Heart left ventricle (tissue), 16 donors: ENCODE data around the gene SPATA6. TPM values are rescaled to one million over a fixed set of nuclear protein-coding genes. Genes with fewer than 3 reads are reported as not detected.
"Not testable (repeated sequence)": the region's sequence is repeated elsewhere in the genome, so short reads cannot be mapped to it uniquely, and the experiment has no call there.

ENCODE experiments used
- ATAC-seq, 4 donors: fragments of 200-7000 bp; cut with Tn5 transposase; one replicate each; pipeline ENCODE4 v1.9.1; 2020 to 2022; ENCODE audit warnings: moderate library complexity in 4 of 4, mild to moderate bottlenecking in 3 of 4, moderate number of reproducible peaks in 1 of 4
- DNase-seq, 5 donors: peaks; one replicate each; pipeline ENCODE4 v3.0.0-alpha.2; 2020
- H3K27ac ChIP-seq, 12 donors: fragments of 200-600 bp; sonication (generic) in 4 of 12; one replicate each; pipeline versions ENCODE4 v1.5.0 to v1.8.0; 2016 to 2022; ENCODE audit warnings: mild to moderate bottlenecking in 2 of 12
- H3K27me3 ChIP-seq, 9 donors: fragments of 200-600 bp; sonication (generic) in 2 of 9; one replicate each; pipeline versions ENCODE4 v1.5.1 to v1.8.0; 2016 to 2022; ENCODE audit warnings: mild to moderate bottlenecking in 3 of 9
- H3K36me3 ChIP-seq, 9 donors: fragments of 200-600 bp; sonication (generic) in 2 of 9; one replicate each; pipeline versions ENCODE4 v1.5.0 to v1.8.0; 2018 to 2022; ENCODE audit warnings: mild to moderate bottlenecking in 2 of 9
- H3K4me1 ChIP-seq, 12 donors: fragments of 200-600 bp; sonication (generic) in 4 of 12; one replicate each; pipeline versions ENCODE4 v1.5.0 to v1.8.0; 2016 to 2022; ENCODE audit warnings: mild to moderate bottlenecking in 3 of 12
- H3K4me3 ChIP-seq, 12 donors: fragments of 200-600 bp; sonication (generic) in 4 of 12; one replicate each; pipeline versions ENCODE4 v1.5.0 to v1.8.0; 2017 to 2022; ENCODE audit warnings: mild to moderate bottlenecking in 9 of 12, moderate library complexity in 4 of 12
- H3K9me3 ChIP-seq, 12 donors: fragments of 200-600 bp; sonication (generic) in 4 of 12; one replicate each; pipeline versions ENCODE4 v1.5.0 to v1.8.0; 2016 to 2022; ENCODE audit warnings: mild to moderate bottlenecking in 1 of 12
- POLR2A ChIP-seq, 2 donors: fragments of 450-650 bp; IDR thresholded peaks; one replicate each; pipeline ENCODE4 v1.6.1; 2017; ENCODE audit warnings: antibody characterized with exemption in 2 of 2, mild to moderate bottlenecking in 2 of 2, moderate library complexity in 2 of 2
- WGBS, 4 donors: extraction: QIAGEN DNeasy Blood & Tissue Kit in 2 of 4; methylation state at CpG; one replicate each; pipeline versions ENCODE4 v1.1.5 to v1.1.7; 2013 to 2018; 5-methylcytosine and 5-hydroxymethylcytosine counted together
- intact Hi-C, 10 donors: fragments of 100-400 bp; cut with DNase I; formaldehyde crosslinking; loops; one replicate each; pipeline versions ENCODE4 v1.11.1 to v1.14.2; 2022
- polyA plus RNA-seq, 2 donors: library from polyadenylated mRNA; stranded (reverse); fragments of 200-250 nt; gene quantifications; one replicate each; pipeline ENCODE4 v1.2.3, GENCODE V29; 2013
- total RNA-seq, 9 donors: library from RNA; depleted of rRNA in 2 of 9; stranded (reverse); fragments of >200 nt in 2 of 9; fragmentation: NEBNext Ultra II Directional in 3 of 9; extraction: Animal tissue kit (Norgen Biotek cat#: 25700) in 3 of 9; gene quantifications; one replicate each; pipeline versions ENCODE4 v1.1.0 to v1.2.4, GENCODE V29; 2016 to 2023
- TF ChIP-seq, protein P1 (sequence below), 12 donors: fragments of 200-600 bp; sonication (generic) in 4 of 12; IDR thresholded peaks; one replicate each; pipeline versions ENCODE4 v1.5.0 to v1.8.0; 2018 to 2022; ENCODE audit warnings: antibody characterized with exemption in 12 of 12, mild to moderate bottlenecking in 5 of 12
- donor health status: ischemic (EF 13 %, LVEDD 7.1; RV severe dilation, severe dysfunction).
- donor health status: healthy with polysubstance abuse.
- donor health status: DM: no; HTN: yes; CAD: no.
- donor health status: DM: no; HTN: no; CAD: no.
- donor health status: ischemic (EF 25% LVEDD 6.9; RV normal size, moderate dysfunction).
- donor health status: ischemic (EF 25% LVEDD 5.7; RV mildly dilated, moderate dysfunction).
- donor health status: healthy.
- donor health status: DM: yes; HTN: yes; CAD: no.
- donor health status: ischemic (EF 35%, LVEDD 5.7; RV mildly dilated, moderate dysfunction).
- donor health status: nonischemic (EF 11% LVEDD 7.7; RV severe dilation, severe dysfunction).
- donor health status: DM: yes; HTN: yes; CAD: no.
- donor health status: PGD.
- donor health status: ischemic (EF 29% LVEDD 5.4; RV normal size, mild dysfunction).
- donor health status: nonischemic (EF 23%, LVEDD 6.1; RV moderate dilation, normal function).

Gene SPATA6
- total and polyA plus RNA-seq, 11 donors = 1.4 to 13.8 (median 5.5) TPM

DNA sequence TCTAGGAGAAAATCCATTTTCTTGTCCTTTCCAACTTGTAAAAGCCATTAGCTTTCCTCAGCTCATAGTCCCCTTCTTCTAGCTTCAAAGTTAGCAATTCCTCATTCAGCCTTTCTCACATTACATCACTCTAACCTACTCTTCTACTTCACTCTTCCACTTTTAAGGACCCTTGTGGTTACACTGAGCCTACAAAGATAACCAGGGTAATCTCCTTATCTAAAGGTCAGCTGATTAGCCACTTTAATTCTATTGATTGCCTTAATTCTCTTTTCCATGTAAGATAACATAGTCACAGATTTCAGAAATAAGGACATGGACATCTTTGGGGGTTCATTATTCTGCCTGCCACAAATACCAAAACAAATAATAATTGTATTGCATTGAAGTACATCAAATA, 8.5 kb upstream of the SPATA6 start:
- H3K4me1 ChIP-seq = no peaks in the 10 kb centered on the region
- no peak overlapping the region for H3K27ac ChIP-seq
- DNase-seq (no peak), ATAC-seq (no peak)
- intact Hi-C loops = loop anchor here in 1 of 10 donors (10.0 kb wide), 1 partner anchor 56 kb away; no protein-coding TSS in a partner anchor
- H3K4me3 ChIP-seq = no peak overlapping the region
- no peaks in the 10 kb centered on the region for H3K36me3 ChIP-seq
- TF ChIP-seq, protein P1, sequence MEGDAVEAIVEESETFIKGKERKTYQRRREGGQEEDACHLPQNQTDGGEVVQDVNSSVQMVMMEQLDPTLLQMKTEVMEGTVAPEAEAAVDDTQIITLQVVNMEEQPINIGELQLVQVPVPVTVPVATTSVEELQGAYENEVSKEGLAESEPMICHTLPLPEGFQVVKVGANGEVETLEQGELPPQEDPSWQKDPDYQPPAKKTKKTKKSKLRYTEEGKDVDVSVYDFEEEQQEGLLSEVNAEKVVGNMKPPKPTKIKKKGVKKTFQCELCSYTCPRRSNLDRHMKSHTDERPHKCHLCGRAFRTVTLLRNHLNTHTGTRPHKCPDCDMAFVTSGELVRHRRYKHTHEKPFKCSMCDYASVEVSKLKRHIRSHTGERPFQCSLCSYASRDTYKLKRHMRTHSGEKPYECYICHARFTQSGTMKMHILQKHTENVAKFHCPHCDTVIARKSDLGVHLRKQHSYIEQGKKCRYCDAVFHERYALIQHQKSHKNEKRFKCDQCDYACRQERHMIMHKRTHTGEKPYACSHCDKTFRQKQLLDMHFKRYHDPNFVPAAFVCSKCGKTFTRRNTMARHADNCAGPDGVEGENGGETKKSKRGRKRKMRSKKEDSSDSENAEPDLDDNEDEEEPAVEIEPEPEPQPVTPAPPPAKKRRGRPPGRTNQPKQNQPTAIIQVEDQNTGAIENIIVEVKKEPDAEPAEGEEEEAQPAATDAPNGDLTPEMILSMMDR (IDR thresholded peaks at IDR 0.05) = no peak
- no peak for TF ChIP-seq POLR2A (IDR thresholded peaks at IDR 0.05)
- H3K27me3 ChIP-seq = no peaks in the 10 kb centered on the region
- no peaks in the 10 kb centered on the region for H3K9me3 ChIP-seq

DNA sequence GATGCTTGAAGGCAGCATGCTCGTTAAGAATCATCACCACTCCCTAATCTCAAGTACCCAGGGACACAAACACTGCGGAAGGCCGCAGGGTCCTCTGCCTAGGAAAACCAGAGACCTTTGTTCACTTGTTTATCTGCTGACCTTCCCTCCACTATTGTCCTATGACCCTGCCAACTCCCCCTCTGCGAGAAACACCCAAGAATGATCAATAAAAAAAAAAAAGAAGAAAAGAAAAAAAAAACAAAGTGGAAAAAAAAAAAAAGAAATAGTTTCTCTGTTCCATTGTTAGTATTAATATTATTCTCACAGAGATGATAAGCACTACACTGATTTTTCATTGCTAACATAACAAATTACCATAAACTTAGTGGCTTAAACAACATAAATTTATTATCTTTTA, 8.0 kb upstream of the SPATA6 start:
- 42 to 76% (median 65%) methylated on average over 2 to 4 of the region's 4 CpGs for WGBS, 4 donors

DNA sequence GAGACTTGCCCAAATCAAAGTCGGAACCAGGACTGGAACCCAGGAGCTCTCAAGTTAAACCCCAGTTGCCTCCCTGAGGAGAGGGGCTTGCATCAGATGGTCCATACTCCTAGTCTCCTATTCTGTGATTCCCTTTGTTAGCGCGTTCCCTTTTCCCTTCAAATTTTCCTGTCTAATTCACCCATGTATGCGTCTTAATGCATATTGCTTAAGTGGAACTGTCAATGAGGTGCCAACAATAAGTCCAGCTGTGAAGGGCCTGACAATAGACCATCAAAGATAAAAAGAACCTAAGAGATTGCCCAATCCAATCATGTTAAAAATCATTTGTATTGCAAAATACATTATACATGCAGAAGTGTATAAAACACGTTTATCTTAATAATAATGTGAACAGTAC, 634 bp upstream of the SPATA6 start:
- peak overlapping the region; percentile 40 to 93 (median 73) for H3K4me3 ChIP-seq
- peak overlapping the region; percentile 63 to 95 (median 86) for H3K27ac ChIP-seq
- H3K9me3 ChIP-seq = no peaks in the 10 kb centered on the region
- no peak for ATAC-seq
- no peaks in the 10 kb centered on the region for H3K27me3 ChIP-seq
- 45 to 54% (median 49%) methylated on average over 5 of the region's 5 CpGs for WGBS, 4 donors
- H3K36me3 ChIP-seq = no peaks in the 10 kb centered on the region
- intact Hi-C loops = no loop called here
- no peak for DNase-seq
- H3K4me1 ChIP-seq = peaks cover 0 to 33% (median 19%) of the 10 kb centered on the region in 12 donors
- TF ChIP-seq, protein P1 (IDR thresholded peaks at IDR 0.05) = no peak
- no peak for TF ChIP-seq POLR2A (IDR thresholded peaks at IDR 0.05)

More for the DNA sequence above, 8.0 kb upstream of the SPATA6 start:
- H3K36me3 ChIP-seq, ATAC-seq, H3K9me3 ChIP-seq, H3K27ac ChIP-seq, H3K4me1 ChIP-seq, DNase-seq, H3K27me3 ChIP-seq, H3K4me3 ChIP-seq: not testable (repeated sequence)
- intact Hi-C loops = loop anchor here in 1 of 10 donors (10.0 kb wide), 1 partner anchor 55 kb away; no protein-coding TSS in a partner anchor

DNA sequence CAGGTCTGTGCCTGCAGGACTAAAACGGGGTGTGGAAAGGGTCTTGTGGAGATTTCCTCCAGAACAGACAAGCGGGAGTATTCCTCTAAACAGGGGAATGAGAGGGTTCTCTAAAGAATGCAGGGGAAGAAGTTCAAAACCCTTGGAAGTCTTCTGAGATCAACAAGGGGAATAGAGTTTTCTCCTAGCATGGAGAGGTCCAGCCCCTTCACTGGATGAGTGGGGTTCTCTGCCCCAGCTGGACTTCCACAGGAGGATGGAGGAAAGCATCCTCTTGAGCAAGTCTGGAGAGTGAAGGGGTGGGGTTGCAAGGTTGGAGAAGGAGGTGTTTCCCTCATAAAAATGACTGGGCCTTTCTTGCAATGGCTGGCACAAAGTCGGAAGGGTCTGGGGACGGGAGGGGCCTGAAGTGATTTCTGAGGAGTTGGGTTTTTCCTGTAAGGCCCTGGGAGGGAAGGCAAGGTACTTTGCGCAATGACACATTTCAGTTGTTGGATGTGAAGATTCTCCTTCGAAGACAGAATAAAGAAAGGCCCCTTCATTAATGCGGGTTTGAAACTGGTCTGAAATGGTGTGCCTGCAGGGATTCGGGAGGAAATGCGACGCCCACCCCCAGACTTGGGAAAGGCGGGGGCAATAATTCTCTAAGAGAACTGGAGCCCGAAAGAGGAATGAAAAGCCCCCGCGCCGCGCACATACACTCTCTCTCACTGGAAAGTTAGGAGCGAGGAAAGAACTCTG, 884 bp downstream of the SPATA6 start:
- no peak for ATAC-seq
- no peaks in the 10 kb centered on the region for H3K9me3 ChIP-seq
- DNase-seq = peak in 1 of 5 donors; percentile 26
- no peaks in the 10 kb centered on the region for H3K36me3 ChIP-seq
- H3K4me3 ChIP-seq = peak overlapping the region; percentile 40 to 93 (median 73)
- TF ChIP-seq POLR2A (IDR thresholded peaks at IDR 0.05) = no peak
- TF ChIP-seq, protein P1 (IDR thresholded peaks at IDR 0.05) = no peak
- 18 to 26% (median 23%) methylated on average over 17 of the region's 17 CpGs for WGBS, 4 donors
- peaks cover 0 to 39% (median 19%) of the 10 kb centered on the region in 12 donors for H3K4me1 ChIP-seq
- intact Hi-C loops = no loop called here
- H3K27ac ChIP-seq = peak overlapping the region; percentile 70 to 95 (median 86)
- no peaks in the 10 kb centered on the region for H3K27me3 ChIP-seq
